Measurements from ENCODE around the gene RIIAD1. TPM values are rescaled to one million over a fixed set of nuclear protein-coding genes. Genes with fewer than 3 reads are reported as not detected.
A peak's percentile ranks its signal among the peaks of the same experiment; 100 is the strongest.

The RIIAD1 gene
- total RNA-seq, 1 donor from 2014 or later: not detected

- DNase-seq (ENCODE audit: low read depth): no peak
- no peaks in the 10 kb centered on the region for H3K27me3 ChIP-seq (ENCODE audit: control insufficient read depth, insufficient read depth, low read length)
- TF ChIP-seq CTCF (IDR thresholded peaks at IDR 0.05; ENCODE audit: insufficient read depth, low read length, severe bottlenecking): no peak
- H3K36me3 ChIP-seq (ENCODE audit: control insufficient read depth, insufficient read depth, low read length): peaks cover 2% of the 10 kb centered on the region
- no peak overlapping the region for H3K4me3 ChIP-seq (ENCODE audit: low read depth, low read length)
- FAIRE-seq: no peak
Observed at GRCh38 chr1:151702936-151703335, 18.4 kb upstream of the RIIAD1 start.

DNA sequence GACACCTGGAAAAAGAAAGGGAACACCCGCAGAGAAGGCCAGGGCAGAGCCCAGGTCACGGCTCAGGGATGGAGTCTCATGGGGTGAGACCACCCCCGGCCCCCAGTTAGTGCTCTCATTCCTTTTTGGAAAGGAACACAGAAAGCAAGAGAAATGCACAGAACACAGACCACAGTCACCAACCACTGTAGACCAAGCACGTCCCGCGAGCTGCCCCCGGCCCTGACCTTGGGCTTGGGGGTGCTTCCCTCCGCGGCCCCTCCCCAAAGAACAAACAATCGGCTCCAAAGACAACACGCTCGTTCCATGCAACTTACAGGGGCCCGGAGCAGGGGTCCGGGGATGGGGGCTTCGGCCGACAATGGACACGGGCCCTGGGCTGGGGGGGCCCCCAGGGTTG, 17.5 kb upstream of the RIIAD1 start:
- Histone ChIP-seq H3K4me3 (ENCODE audit: low read depth, low read length) (no peak overlapping the region), H3K27me3 (ENCODE audit: control insufficient read depth, insufficient read depth, low read length) (no peaks in the 10 kb centered on the region), H3K36me3 (ENCODE audit: control insufficient read depth, insufficient read depth, low read length) (peaks cover 2% of the 10 kb centered on the region)
- FAIRE-seq (no peak), DNase-seq (ENCODE audit: low read depth) (no peak)
- TF ChIP-seq CTCF (IDR thresholded peaks at IDR 0.05; ENCODE audit: insufficient read depth, low read length, severe bottlenecking): no peak

GRCh38 chr1:151704246-151704645, 17.1 kb upstream of the RIIAD1 start:
- no peaks in the 10 kb centered on the region for H3K27me3 ChIP-seq (ENCODE audit: control insufficient read depth, insufficient read depth, low read length)
- no peak overlapping the region for H3K4me3 ChIP-seq (ENCODE audit: low read depth, low read length)
- no peak for FAIRE-seq
- DNase-seq (ENCODE audit: low read depth): no peak
- H3K36me3 ChIP-seq (ENCODE audit: control insufficient read depth, insufficient read depth, low read length): no peaks in the 10 kb centered on the region
- TF ChIP-seq CTCF (IDR thresholded peaks at IDR 0.05; ENCODE audit: insufficient read depth, low read length, severe bottlenecking): no peak

- no peaks in the 10 kb centered on the region for H3K27me3 ChIP-seq (ENCODE audit: control insufficient read depth, insufficient read depth, low read length)
- DNase-seq (ENCODE audit: low read depth) (no peak), FAIRE-seq (no peak)
- H3K4me3 ChIP-seq (ENCODE audit: low read depth, low read length): no peak overlapping the region
- H3K36me3 ChIP-seq (ENCODE audit: control insufficient read depth, insufficient read depth, low read length): no peaks in the 10 kb centered on the region
- TF ChIP-seq CTCF (IDR thresholded peaks at IDR 0.05; ENCODE audit: insufficient read depth, low read length, severe bottlenecking): no peak
Observed at GRCh38 chr1:151705146-151705545, 16.2 kb upstream of the RIIAD1 start.

GRCh38 chr1:151705753-151706463, 15.4 kb upstream of the RIIAD1 start:
- TF ChIP-seq CTCF (IDR thresholded peaks at IDR 0.05; ENCODE audit: insufficient read depth, low read length, severe bottlenecking): no peak
- Histone ChIP-seq H3K4me3 (ENCODE audit: low read depth, low read length) (no peak overlapping the region), H3K36me3 (ENCODE audit: control insufficient read depth, insufficient read depth, low read length) (no peaks in the 10 kb centered on the region), H3K27me3 (ENCODE audit: control insufficient read depth, insufficient read depth, low read length) (no peaks in the 10 kb centered on the region)
- DNase-seq (ENCODE audit: low read depth) (peak; percentile 7), FAIRE-seq (no peak)

Measured in bronchial epithelial cell (primary cell).